Sciatic nerve (tissue), 2 donors: ENCODE measurements around the gene C19orf25. TPM values are rescaled to one million over a fixed set of nuclear protein-coding genes. Genes with fewer than 3 reads are reported as not detected.
"Not testable (repeated sequence)": the region's sequence is repeated elsewhere in the genome, so short reads cannot be mapped to it uniquely, and the experiment has no call there.

Experiments
- ATAC-seq: fragments of 200-7000 bp; cut with Tn5 transposase; one replicate; pipeline ENCODE4 v1.9.1; 2020; ENCODE audit warnings: mild to moderate bottlenecking, moderate library complexity
- DNase-seq: peaks from one replicate; pipeline ENCODE4 v3.0.0-alpha.2; 2020; ENCODE audit warnings: low spot score
- intact Hi-C: fragments of 100-400 bp; cut with DNase I; formaldehyde crosslinking; loops from one replicate; pipeline ENCODE4 v1.14.2; 2022
- total RNA-seq: library from RNA; stranded (reverse); fragmentation: NEBNext Ultra II Directional; extraction: Animal tissue kit (Norgen Biotek cat#: 25700); gene quantifications from one replicate; pipeline ENCODE4 v1.2.1, GENCODE V29; 2021
- donor health status: DM: no; HTN: no; CAD: no.
- donor health status: DM: no; HTN: no; CAD: no.

C19orf25 gene
- total RNA-seq, 1 donor from 2014 or later: 22.1 TPM

DNA sequence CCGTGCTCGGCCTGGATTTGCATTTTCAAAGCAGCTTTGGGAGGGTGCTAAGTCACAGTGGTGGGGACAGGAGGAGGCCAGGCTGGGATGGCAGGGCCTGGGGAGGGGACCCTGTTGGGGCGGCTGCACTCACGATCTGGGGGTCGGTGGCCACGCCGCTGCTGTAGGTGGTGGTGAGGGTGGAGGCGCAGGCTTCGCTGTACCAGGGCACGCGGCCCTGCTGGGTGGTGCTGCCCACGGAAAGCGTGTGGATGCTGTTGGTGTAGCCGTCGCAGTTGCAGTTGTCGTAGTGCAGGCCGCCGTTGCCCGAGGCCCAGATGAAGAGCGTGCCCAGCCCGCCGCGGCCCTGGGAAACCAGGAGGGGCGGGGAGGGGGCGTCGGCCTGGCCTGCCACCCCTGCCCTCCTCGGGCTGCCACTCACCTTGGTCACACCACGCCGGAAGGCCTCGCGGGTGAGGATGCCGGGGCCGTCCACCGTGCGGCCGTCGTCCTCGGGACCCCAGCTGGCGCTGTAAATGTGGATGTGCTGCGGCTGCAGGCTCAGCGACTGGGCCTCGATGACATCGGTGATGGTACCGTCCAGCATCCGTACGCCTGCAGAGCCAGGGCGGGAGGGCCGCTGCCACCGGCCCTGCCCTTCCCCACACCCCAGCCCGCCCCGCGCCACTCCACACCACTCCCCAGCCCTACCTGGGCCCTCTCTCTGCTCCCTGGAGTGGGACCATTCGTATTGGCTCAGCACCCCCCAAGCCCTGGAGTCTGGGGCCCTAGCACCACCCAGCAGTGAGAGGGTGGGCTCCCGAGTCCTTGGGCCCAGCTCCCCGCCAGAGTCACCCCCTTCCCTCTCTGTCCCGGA is 7.9 kb upstream of the C19orf25 start:
- intact Hi-C loops: no loop called here
- ATAC-seq: no peak
- DNase-seq: peak; percentile 59

DNA sequence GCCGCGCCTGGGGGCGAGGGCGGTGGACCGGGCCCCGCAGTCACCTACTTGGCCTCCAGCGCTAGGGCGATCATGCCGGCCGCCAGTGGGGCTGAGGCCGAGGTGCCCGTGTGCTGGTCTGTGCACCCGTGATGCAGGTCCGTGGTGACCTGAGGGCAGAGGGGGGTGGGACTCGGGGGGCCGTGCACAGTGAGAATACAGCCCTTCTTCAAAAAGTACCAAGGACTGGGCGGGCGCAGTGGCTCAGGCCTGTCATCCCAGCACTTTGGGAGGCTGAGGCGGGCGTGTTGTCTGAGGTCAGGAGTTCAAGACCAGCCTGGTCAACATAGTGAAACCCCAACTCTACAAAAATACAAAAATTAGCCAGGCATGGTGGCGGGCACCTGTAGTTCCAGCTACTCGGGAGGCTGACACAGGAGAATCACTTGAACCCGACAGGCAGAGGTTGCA is 5.0 kb upstream of the C19orf25 start:
- DNase-seq (peak; percentile 55), ATAC-seq (no peak)
- intact Hi-C loops: no loop called here

DNA sequence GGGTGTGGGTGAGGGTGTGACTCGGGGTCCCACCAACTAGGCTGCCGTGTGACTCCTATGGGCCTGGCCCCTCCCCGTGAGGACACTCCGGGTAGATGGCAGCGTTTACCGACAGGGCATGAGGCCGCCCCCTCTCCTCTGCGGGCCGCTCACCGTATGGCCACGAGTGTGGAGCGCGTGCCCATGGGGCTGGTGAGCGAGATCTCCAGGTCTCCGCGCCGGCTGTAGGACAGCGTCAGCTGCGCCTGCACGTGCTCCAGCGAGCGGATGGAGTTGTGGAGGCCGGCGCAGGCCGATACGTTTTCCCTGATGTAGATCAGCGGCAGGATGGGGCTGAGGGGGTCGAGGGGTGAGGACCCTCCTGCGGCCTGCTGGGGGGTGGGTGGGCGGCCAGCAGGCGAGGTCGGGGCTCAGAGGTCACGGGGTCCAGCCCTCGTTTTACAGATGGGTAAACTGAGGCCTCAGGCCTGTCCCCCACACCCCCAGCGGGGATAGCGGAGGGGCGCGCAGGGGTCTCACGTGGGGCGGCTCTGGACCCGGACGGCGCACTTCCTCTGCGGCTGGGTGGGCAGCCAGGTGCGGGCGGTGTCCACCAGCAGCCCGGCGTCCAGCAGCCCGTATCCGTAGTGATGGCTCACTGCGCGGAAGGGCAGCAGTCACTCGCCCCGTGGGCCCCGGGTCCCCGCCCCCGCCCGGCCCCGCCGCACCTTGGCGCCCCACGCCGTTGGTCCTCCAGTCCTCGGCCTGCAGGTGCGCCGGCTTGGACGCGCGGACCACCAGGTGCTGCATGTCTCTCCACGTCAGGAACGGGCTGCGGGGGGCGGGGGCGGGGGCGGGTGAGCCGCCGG is 4.3 kb upstream of the C19orf25 start:
- intact Hi-C loops: no loop called here
- DNase-seq: peak; percentile 57

DNA sequence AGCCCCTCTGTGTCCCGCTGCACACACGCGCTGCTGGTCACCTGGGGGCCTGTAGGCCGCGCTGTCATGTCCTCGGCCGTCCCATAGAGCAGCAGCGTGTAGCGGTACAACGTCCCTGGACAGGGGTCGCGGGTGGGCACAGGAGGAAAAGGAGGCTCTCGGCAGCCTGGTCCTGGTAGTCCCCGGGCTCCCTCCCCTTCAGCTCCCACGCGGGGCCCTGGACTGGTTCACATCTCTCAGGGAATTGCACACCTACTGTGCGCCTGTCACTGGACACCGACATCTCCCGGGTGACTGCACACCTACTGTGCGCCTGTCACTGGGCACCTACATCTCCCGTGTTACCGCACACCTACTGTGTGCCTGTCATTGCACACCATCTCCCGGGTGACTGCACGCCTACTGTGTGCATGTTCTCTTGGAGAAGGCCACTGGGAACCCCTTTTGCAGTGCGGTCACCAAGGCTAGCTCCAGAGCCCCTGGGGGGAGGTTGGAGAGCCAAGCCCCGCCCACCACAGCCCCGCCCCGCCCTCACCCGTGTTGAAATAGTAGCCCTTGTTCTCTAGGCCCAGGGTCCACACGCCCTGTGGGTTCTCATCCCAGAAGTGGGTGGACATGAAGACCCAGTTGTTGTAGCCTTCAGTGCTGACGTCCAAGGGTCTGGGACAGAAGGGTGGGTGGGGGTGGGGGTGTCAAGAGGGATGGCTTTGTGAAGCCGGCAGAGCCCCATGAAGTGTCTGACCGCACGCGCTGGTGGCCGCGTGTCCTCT is 3.5 kb upstream of the C19orf25 start:
- ATAC-seq (no peak), DNase-seq (peak; percentile 59)
- intact Hi-C loops: no loop called here

More for the DNA sequence above, 4.3 kb upstream of the C19orf25 start:
- ATAC-seq: no peak

DNA sequence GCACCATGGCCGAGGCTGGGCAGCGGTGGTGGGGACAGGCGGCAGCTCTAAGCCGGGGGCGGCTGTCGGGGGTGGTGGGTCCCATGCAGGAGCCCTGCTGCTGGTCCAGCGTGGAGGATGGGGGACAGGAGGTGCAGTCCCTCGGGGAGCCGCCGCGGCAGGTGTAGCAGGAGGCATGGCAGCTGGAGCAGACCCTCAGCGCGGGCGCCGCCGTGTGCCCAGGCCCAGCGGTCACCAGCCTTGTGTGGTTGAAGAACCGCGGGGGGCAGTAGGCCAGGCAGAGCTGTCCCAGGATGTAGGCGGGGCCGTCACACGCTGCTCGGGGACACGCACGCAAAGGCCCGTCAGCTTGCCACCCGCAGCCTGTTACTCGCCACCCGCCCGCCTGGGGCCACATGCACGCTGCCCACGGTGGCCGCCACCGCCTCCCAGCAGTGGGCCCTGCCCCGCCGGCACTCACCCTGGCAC is 2.9 kb upstream of the C19orf25 start:
- DNase-seq (peak; percentile 55), ATAC-seq (no peak)
- intact Hi-C loops: no loop called here

DNA sequence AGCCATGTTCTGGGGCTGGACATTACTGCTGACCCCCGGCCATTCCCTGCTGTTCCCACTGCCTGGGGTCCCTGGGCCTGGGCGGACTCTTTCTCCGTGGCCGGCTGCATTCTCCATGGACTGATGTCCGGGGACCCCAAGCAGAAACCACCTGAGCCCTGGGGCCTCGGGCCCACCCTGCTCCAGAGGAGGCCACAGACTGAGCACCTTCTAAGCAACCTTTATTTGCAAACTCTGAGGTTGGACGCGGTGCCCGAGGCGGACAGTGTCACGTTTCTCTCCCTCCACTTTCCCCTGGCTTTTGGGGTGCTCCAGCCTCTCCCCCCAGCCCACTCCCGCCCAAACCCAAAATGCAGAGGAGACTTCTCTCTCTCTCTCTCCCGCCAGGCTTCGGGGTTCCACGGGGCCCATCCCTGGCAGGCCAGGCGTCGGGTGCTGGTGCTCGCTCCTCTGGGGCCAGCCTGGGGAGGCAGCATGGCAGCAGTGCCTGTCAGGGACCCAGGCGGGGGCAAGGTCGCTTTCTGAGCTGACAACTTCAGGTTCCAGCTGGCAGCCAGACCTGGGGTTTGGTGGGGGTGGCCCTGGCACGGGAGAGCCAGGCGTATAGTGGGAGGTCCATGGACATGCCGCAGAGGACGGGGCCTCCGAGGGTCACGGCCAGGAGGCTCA is 2.3 kb upstream of the C19orf25 start:
- DNase-seq (peak; percentile 56), ATAC-seq (no peak)
- intact Hi-C loops: no loop called here

DNA sequence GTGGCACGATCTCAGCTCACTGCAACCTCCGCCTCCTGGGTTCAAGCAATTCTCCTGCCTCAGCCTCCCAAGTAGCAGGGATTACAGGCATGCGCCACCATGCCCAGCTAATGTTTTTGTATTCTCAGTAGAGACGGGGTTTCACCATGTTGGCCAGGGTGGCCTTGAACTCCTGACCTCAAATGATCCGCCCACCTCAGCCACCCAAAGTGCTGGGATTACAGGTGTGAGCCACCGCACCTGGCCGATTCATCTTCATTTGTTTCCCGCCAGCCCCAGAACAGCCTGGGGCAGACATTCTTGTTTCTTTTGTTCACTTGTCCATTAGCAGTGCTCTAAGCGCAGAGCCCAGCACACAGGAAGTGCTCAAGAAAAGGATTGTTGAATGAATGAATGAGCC is 2.0 kb downstream of the C19orf25 start:
- ATAC-seq, DNase-seq, intact Hi-C loops: not testable (repeated sequence)

DNA sequence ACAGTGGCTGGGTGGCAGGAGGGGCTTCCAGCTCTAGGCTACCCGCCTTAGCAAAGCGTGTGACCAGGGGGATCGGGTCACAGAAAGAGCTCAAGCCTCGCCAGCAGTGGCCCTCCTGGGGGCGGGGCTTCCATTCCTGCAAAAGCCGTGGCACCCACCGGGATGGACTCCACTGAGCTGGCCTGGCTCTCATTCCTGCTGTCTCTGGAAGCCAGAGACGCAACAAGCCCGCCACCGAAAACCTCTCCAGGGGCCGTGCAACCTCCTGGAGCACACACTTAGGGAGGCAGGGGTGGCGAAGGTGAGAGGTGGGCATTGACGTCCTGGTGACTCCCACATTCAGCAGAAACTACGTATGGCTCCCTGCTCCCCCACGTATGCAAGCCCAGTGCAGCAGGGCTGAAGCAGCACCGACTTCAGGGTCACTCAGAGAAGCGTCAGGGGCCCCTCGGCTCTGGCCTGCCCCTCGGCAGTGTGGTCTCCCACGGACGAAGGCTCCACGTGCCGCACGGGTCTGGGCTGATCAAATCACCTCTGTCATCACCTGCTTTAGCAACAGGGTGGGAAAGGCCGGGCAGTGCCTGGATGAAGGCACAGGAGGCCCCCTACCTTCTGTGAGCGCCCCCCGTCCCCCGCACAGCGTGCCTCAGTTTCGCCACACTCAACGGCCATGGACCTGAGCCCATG is 3.1 kb downstream of the C19orf25 start:
- intact Hi-C loops: no loop called here
- no peak for ATAC-seq
- DNase-seq: peak; percentile 60

DNA sequence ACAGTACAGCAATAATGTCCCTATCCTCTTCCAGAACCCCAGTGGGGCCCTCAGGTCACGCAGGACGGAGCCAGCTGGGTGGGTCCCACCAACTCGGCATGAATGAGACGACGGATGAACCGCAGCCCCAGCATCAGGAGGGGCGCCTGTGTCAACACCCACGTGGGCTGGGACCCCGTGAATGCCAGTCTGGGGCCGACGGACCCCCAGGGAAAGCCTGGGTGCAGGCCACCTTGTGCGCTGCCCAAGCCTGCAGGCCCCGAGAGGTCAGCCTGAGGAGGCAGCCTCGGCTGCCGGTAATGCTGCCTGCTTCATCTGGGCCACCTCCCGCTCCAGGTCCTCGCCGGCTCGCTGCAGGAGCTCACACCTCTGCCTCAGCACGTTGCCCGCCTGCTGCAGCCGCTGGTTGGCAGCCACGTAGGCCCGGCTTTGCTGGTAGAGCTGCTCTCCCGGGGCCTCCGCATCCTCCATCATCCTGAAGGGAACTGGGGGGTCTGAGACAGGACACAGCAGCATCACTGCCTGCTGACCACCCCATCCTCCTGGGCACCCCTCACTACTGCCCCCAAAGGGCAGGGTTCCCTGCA is 4.2 kb downstream of the C19orf25 start:
- intact Hi-C loops: no loop called here
- no peak for ATAC-seq
- DNase-seq: no peak

DNA sequence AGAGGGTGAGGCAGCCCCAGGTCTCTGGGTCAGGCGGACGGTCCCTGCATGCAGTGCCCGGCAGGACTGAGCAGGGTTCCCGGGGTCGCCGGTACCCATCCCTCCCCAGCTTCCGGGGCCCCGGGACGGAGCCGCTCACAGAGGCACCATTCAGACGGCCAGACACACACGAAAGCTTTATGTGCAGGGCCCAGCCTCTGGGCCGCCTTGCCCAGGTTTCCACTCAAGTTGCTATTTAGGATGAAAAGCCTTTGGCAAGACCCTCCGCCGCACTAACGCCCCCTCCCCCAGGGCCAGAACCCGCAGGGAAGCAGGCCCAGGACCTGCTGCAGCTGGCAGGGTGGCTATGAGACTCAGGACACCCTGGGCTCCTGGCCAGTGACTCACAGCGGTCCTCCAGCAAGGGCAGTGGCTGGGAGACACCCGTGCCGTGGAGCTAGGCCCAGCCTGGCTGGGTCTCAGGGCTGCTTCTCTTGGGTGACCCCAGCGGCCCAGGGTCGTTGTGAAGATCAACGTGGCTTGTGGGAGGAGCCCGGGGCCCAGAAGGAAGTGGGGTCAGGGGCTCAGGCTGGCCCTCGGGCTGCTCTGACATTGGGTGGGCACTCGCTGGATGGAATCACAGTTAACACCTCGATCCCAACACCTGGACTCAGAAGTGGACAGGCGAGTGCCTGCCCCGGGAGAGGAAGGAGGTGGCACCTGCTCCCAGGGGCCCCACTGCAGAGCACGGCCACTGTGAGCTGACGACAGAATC is 4.8 kb downstream of the C19orf25 start:
- intact Hi-C loops: no loop called here
- no peak for ATAC-seq

DNA sequence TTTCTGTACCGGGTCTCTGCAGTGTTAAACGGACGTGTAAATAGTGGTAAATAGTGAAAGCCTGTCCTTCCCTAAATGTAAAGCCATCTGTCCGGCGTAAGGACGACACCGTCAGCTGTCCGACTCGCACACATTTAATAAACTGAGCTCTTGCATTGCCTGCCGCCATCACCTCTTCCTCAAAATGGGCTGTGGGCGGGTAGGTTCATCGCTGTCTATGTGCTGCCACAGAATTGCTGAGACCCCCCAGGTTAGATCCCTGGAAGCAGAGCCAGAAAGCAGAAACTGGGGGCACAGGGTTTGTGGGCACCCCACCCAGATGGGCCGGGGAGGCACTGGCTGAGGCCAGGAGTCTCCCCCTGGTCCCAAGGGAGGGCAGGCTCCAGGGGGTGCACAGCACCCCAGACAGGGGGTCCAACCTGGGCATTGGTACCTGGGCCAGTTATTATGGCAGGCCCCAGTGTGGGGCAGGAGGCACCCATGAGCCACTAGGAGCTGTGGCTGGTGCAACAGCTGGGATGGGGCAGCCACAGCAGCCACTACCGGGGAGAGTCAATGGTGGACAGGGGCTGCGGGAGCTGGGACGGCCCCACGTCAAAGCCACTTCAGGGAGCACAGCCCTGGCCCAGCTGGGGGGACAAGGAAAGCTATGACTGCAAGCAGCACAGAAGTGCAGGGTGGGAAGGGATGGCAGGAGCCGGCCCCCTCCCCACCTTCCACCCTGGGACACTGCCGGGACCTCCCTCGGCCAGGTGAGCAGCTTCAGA is 5.7 kb downstream of the C19orf25 start:
- DNase-seq (no peak), ATAC-seq (no peak)
- intact Hi-C loops: no loop called here

More for the DNA sequence above, 4.8 kb downstream of the C19orf25 start:
- no peak for DNase-seq

DNA sequence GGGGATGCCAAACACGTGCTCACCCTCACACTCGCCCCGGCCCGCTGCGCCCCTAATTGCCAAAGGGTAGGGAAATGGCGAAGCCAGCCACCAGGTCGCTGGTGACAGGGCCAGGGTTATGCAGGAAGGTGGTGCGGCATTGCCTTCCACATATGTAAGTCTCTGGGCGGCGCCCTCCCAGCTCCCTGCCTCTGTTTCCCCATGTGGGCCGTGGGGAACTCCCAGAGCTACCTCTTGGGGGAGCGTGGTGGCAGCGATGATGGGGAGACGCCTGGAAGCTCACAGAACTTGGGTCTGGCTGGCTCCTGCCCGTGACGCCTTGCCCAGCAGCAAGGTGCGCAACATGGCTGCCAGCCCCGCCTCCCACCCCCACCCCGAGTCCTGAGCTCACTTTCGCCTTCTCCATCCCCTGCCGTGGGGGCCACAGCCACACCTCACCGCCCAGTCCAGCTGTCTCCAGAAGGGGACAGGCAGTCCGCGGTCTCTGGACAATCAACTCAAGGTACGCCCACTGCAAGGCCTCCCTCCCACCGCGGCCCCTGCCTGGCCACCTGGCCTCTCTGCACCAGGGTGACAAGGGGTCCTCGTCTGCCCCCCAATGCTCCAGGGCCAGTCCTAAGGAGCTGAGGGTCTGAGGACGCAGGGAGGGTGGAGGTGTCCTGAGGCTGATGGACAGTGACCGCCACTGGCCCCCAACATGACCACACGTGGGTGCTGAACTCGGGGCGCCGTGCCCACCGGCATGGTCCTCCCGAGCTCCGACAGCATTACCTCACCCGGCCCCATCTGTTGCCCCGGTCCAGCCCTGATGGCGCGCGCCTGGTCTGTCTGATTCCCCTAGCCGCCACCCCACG is 6.6 kb downstream of the C19orf25 start:
- DNase-seq: no peak
- intact Hi-C loops: no loop called here
- no peak for ATAC-seq

DNA sequence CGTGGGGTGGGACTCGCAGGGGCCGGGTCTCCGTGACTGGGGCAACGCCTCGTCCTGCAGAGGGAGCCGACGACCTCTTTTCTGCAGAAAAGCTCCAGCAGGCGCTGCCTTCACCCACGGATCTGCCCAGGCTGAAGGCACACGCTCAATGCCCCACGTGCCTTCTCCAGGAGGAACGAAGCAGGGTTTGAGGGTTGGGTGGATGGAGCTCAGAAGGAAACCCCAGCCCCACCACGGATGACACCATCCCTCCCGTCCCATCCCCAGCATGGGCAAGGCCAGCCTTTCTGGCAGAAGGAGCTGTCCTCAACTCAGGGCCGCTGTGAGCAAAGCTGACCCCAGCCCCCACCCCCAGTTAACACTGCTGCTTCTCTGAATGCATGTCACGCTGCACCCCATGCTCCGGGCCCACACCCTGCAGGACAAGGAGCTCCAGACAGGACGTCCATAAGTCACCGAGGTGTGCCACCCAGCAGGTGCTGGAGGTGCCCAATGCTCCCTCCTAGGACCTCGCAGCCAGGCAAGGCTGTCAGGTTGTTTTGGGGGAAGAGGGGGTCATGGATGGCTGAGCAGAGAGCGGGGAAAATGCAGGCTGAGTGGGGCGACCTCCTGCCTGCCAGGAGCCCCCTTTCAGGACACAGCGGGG is 7.4 kb downstream of the C19orf25 start:
- no peak for ATAC-seq
- DNase-seq: no peak
- intact Hi-C loops: no loop called here

DNA sequence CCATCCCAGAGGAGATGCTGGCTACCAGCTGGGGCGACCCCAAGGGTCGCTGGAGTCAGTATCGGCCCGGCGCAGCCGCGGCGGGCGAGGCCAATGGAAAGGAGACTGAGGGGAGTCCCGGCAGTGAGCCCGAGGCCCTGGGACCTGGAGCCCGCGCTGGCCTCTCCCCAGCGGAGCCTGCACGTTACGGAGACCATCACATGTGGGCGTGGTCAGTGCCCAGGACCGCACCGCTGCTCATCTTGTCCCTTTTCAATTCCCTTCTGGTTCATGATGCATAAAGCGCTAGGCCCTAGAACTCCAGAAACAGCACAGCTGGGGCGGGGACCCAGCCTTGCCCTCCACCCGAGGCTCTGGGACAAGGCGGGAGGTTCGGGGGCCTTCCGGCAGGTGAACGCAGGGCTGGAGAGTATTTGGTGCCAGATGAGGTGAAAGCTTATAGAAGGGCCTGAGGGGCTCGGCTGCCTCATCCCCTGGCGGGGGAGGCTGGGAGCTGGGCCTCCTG is 8.0 kb downstream of the C19orf25 start:
- no peak for ATAC-seq
- intact Hi-C loops: no loop called here
- DNase-seq: no peak
